ENCODE measurements around the gene PRM3. TPM values are rescaled to one million over a fixed set of nuclear protein-coding genes. Genes with fewer than 3 reads are reported as not detected.

Gene PRM3
- polyA plus RNA-seq, 1 donor (not counting 4 experiments of a cell fraction or from before 2014, with no cell fraction given) = not detected

- no peak overlapping the region for H3K4me3 ChIP-seq (ENCODE audit: control insufficient read depth in 2 of 3, extremely low read depth in 1 of 3, insufficient read depth in 2 of 3, low read depth in 1 of 3, low read length in 3 of 3)
These were observed 42.0 kb downstream of the PRM3 start for GRCh38 chr16:11231367-11231970.

GRCh38 chr16:11229906-11230305 is 43.5 kb downstream of the PRM3 start:
- no peak for DNase-seq (ENCODE audit: low read depth, low spot score)
- no peaks in the 10 kb centered on the region for H3K9me3 ChIP-seq (ENCODE audit: control insufficient read depth, low read depth, low read length)
- H3K9me1 ChIP-seq (ENCODE audit: control insufficient read depth, extremely low read depth, insufficient read depth, low read length) = no peaks in the 10 kb centered on the region
- TF ChIP-seq CTCF (optimal IDR thresholded peaks at IDR 0.05 in 1 of 3, IDR thresholded peaks at IDR 0.05 in 1 of 3, conservative IDR thresholded peaks at IDR 0.05 in 1 of 3; ENCODE audit: extremely low read depth in 1 of 3, insufficient read depth in 2 of 3, low read length in 3 of 3) (no peak), EZH2 (IDR thresholded peaks at IDR 0.05; ENCODE audit: low read length) (no peak)
- peaks cover 4% of the 10 kb centered on the region for H3K4me1 ChIP-seq (ENCODE audit: control insufficient read depth, extremely low read depth, insufficient read depth, low read length)
- H3K27ac ChIP-seq (ENCODE audit: control insufficient read depth, insufficient read depth, low read length) = no peak overlapping the region
- no peak for FAIRE-seq
- no peaks in the 10 kb centered on the region for H3K27me3 ChIP-seq (ENCODE audit: control insufficient read depth, extremely low read depth, insufficient read depth, low read length)
- no peak overlapping the region for H3K4me3 ChIP-seq (ENCODE audit: control insufficient read depth in 2 of 3, extremely low read depth in 1 of 3, insufficient read depth in 2 of 3, low read depth in 1 of 3, low read length in 3 of 3)
- H2AFZ ChIP-seq (ENCODE audit: control insufficient read depth, low read length) = no peak overlapping the region
- dilution Hi-C loops (cut with MboI; ENCODE audit: extremely low pct_ligation_motif_present, low sequenced_read_pairs) = no loop called here
- H4K20me1 ChIP-seq (ENCODE audit: control insufficient read depth, extremely low read depth, insufficient read depth, low read length) = no peaks in the 10 kb centered on the region
- no peak overlapping the region for H3K4me2 ChIP-seq (ENCODE audit: control insufficient read depth, extremely low read depth, insufficient read depth, low read depth, low read length)
- H3K79me2 ChIP-seq (ENCODE audit: control insufficient read depth, insufficient read depth, low read length) = no peaks in the 10 kb centered on the region
- no peaks in the 10 kb centered on the region for H3K36me3 ChIP-seq (ENCODE audit: control insufficient read depth in 2 of 2, extremely low read depth in 1 of 2, insufficient read depth in 2 of 2, low read length in 2 of 2)
- H3K9ac ChIP-seq (ENCODE audit: control insufficient read depth, extremely low read depth, insufficient read depth, low read length) = no peak overlapping the region

More at GRCh38 chr16:11231367-11231970, 42.0 kb downstream of the PRM3 start:
- H3K36me3 ChIP-seq (ENCODE audit: control insufficient read depth in 2 of 2, extremely low read depth in 1 of 2, insufficient read depth in 2 of 2, low read length in 2 of 2) = no peaks in the 10 kb centered on the region
- H2AFZ ChIP-seq (ENCODE audit: control insufficient read depth, low read length) = no peak overlapping the region
- TF ChIP-seq CTCF (optimal IDR thresholded peaks at IDR 0.05 in 1 of 3, IDR thresholded peaks at IDR 0.05 in 1 of 3, conservative IDR thresholded peaks at IDR 0.05 in 1 of 3; ENCODE audit: extremely low read depth in 1 of 3, insufficient read depth in 2 of 3, low read length in 3 of 3) = no peak
- TF ChIP-seq EZH2 (IDR thresholded peaks at IDR 0.05; ENCODE audit: low read length) = no peak
- H3K4me1 ChIP-seq (ENCODE audit: control insufficient read depth, extremely low read depth, insufficient read depth, low read length) = peaks cover 4% of the 10 kb centered on the region
- FAIRE-seq = no peak
- H3K9ac ChIP-seq (ENCODE audit: control insufficient read depth, extremely low read depth, insufficient read depth, low read length) = no peak overlapping the region
- dilution Hi-C loops (cut with MboI; ENCODE audit: extremely low pct_ligation_motif_present, low sequenced_read_pairs) = no loop called here
- H3K4me2 ChIP-seq (ENCODE audit: control insufficient read depth, extremely low read depth, insufficient read depth, low read depth, low read length) = no peak overlapping the region
- no peaks in the 10 kb centered on the region for H4K20me1 ChIP-seq (ENCODE audit: control insufficient read depth, extremely low read depth, insufficient read depth, low read length)
- no peak overlapping the region for H3K27ac ChIP-seq (ENCODE audit: control insufficient read depth, insufficient read depth, low read length)
- H3K9me1 ChIP-seq (ENCODE audit: control insufficient read depth, extremely low read depth, insufficient read depth, low read length) = no peaks in the 10 kb centered on the region
- no peaks in the 10 kb centered on the region for H3K9me3 ChIP-seq (ENCODE audit: control insufficient read depth, low read depth, low read length)
- no peaks in the 10 kb centered on the region for H3K79me2 ChIP-seq (ENCODE audit: control insufficient read depth, insufficient read depth, low read length)
- no peak for DNase-seq (ENCODE audit: low read depth, low spot score)
- no peaks in the 10 kb centered on the region for H3K27me3 ChIP-seq (ENCODE audit: control insufficient read depth, extremely low read depth, insufficient read depth, low read length)

Measured in keratinocyte (primary cell).